NOMO-1 treated with dmso at 0.1 percent for 144 hours (cell line): Measurements from ENCODE around the gene ST3GAL6.
A peak's percentile ranks its signal among the peaks of the same experiment; 100 is the strongest.

Experiments used
- DNase-seq: peaks from one replicate; lab custom pipeline; 2025; ENCODE audit not compliant: unreplicated experiment; lab: John Stamatoyannopoulos, UW

ST3GAL6 gene

GRCh38 chr3:98739266-98739665 lies 23.9 kb upstream of the ST3GAL6 start:
- DNase-seq = no peak

GRCh38 chr3:98740324-98740723 lies 22.8 kb upstream of the ST3GAL6 start:
- DNase-seq = no peak

DNA sequence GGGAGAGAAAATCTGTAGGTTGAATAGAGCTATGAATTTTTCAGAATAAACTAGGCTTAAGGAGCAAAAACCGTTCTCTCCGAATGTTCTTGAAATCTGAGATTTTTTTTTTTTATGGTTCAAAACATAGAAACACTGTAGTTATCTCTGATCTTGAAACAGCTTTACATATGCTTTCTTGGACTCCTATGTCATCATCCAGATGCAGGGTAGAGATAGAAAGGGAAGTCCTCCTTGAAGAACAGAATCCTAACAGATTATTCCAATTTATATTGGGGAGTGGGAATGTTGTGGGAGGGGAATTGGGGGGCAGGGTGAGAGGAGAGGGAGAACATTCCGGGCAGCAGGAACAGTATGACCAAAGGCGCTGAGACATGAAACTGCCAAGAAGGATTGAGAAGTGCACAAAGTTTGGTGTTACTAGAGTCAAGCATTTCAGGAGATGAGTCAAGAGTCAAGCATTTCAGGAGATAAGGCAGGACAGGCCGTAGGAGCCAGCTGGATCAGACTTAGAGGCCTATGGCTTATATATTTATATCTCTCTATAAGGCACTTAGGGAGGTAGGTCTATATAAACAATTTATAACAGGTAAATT lies 21.9 kb upstream of the ST3GAL6 start:
- no peak for DNase-seq

DNA sequence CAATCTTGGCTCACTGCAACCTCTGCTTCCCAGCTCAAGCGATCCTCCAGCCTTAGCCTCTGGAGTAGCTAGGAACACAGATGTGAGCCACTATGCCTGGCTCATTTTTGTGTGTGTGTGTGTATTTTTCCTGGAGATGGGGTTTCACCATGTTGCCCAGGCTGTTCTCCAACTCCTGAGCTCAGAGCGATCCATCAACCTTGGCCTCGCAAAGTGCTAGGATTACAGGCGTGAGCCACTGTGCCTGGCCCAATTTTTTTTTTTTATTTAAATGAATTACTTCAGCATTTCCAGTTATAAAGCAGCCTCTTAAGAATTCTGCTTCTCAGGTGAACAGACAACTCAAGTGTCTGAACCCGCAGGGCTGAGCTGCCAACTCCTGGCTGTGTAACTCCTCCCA lies 20.1 kb upstream of the ST3GAL6 start:
- no peak for DNase-seq

DNA sequence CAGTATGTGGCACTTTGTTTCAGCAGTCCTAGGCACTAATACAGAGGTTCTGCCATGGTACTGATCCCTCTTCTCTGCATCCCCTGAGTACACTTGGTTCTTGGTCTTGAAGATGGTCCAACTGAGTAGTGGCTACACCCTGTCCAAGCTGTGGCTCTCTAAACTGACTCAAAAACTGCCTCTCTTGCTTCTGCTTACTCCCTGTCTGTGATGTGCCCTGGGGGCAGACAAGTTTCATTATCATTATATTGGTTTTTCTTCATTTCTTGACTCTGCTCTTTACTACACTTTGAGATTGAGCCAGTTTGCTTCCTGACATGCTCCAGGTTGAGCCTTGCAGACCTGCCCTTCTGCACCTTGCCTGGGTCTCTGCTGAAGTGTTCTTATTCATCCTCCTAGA lies 18.9 kb upstream of the ST3GAL6 start:
- no peak for DNase-seq

GRCh38 chr3:98745718-98746117 lies 17.4 kb upstream of the ST3GAL6 start:
- DNase-seq = no peak

GRCh38 chr3:98746122-98746521 lies 17.0 kb upstream of the ST3GAL6 start:
- DNase-seq = no peak

DNA sequence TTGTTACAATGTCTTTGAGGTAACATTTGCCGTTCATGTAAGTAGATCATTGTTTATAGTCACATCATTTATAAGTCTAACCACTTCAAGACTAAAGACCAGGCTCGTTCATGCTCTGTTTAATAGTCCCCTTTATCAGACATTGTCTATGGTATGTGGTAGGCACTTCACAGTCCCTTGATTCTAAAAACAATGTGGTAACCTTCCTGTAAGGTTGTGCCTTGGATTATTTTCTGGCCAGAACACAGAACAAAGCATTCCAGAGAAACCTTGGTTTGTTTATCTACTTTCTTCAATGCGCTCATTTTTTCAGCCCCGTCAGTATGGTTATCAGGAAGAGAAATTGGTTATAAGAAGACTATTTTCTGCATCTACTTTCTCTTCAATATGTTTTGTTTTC lies 16.3 kb upstream of the ST3GAL6 start:
- DNase-seq = no peak

DNA sequence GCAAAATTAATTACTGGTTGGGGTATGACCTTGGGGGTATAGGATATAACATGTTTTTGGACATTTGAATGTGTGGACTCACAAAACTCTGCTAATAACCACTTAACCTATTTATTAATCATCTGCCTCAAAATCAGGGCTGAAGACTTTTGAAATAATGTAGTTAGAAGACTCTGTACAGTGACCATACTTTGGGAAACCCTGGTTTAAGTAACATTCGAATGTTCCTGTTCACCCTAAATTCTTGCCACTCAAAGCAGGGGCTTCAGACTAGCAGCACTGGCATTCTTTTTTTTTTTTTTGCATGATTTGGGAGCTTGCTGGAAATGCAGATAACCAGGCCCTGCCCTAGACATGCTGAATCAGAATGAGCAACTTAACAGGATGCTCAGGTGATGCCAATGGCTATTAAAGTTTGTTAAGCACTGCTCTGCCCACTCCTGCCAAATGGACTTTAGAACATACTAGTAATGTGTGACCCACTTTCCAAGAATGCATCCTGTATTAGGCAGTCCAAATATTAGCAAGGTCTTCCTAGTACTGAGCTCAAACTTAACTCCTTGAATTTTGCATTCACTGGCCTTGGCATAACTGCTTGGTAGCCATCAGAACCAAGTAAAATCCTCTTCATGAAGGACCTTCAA lies 12.7 kb upstream of the ST3GAL6 start:
- no peak for DNase-seq

DNA sequence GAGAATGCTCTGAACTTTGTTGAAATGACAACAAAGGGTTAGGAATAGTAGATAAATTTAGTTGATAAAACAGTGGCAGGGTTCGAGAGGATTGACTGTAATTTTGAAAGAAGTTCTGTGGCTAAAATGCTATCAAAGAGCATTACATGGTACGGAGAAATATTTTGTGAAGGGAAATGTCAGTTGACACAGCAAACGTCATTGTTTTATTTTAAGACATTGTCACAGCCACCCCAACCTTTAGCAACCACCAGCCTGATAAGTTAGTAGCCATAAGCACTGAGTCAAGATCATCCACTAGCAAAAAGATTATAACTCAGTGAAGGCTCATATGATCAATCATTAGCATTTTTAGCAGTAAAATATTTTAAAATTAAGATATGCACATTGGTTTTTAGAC lies 8.7 kb upstream of the ST3GAL6 start:
- no peak for DNase-seq

GRCh38 chr3:98755601-98756000 lies 7.5 kb upstream of the ST3GAL6 start:
- no peak for DNase-seq

DNA sequence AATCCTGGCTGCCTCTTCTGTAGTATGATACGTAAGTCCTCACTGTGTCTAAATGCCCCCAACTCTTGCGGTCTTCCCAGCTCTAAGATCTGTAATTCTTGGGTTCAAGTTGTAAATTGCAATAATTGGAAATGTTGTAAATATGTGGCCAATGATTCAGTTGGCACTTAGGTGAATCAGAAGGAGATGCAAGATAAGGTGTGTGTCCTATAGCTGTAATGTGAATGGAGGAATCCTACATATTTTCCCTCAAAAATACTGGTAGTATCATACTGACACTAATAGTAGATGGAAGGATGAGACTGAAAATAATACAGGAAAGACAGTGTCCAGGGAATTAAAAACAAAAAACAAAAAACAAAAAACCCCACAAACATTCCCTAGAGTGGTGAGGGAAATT lies 3.5 kb upstream of the ST3GAL6 start:
- no peak for DNase-seq

DNA sequence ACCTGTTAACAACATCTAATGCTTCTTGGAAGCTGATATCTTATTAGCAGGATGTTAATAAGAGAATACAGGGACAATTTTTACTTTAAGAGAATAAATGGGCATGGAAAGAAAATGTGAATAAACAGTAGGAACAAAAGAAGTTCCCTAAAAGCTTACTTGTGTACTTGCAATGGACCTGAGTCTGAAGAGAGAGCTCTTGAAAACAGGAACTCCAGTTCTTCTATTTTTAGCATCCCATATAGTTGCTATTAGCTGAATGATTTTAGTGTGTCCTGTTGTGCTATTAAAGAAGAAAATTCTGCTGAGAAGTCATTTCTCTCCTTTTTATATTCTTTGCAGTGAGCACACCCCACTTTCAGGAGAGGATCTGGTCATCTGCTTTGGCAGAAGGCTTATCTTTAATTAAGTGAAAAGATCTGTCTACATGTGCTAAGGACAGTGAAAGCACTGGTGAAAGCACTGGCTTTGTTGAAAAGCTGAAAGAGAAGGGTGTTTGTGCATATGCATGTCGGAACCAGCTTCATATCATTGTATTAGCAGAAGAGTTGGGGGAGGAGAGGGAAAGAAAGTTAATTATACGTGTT lies 1.4 kb upstream of the ST3GAL6 start:
- DNase-seq = peak; percentile 62

DNA sequence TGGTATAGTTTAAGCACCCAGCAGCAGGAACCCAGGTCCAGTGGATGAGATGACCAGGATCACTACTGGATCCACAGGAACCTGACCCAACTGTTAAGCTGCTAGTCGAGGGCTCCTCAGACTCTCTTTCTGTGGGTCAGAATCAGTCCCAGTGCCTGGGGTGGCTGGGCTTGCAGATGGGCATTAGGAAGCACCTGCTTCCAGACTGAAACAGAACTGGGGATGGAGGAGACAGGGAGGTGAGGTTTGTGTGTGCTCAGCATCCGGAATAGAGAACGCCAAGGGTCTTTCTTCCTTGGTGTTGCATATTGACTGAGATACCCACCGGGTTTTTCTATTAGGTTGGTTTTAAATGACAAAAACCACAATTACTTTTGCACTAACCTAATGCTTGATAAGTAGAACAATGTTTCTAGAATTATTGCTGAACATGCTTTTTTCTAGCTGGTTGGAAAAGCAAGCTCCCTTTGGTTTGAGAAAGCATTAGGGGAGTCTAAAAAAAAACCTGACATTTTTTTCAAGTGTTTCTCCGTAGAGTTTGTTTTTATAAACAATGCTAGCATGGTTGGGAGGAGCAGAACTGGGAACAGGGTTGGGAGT lies 779 bp downstream of the ST3GAL6 start:
- DNase-seq = no peak

DNA sequence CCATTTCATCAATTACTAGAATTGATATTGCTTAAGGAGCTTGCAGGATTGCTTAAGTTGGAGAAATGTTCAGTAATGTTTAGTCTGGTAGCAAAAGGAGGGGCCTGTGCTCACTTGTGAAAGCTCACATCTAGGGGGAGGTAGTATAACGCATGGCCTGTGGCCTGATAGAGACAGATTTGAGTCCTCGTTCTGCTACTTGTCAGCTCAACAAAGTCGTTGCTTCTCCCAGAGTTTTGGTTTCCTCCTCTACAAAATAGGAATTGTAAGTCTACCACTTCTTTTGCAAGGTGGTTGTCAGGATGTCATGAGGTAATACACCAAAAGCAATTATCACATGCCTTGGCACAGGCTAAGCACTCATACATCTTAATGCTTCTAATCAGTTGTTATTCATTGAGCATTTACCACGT lies 1.3 kb downstream of the ST3GAL6 start:
- DNase-seq = peak; percentile 75

DNA sequence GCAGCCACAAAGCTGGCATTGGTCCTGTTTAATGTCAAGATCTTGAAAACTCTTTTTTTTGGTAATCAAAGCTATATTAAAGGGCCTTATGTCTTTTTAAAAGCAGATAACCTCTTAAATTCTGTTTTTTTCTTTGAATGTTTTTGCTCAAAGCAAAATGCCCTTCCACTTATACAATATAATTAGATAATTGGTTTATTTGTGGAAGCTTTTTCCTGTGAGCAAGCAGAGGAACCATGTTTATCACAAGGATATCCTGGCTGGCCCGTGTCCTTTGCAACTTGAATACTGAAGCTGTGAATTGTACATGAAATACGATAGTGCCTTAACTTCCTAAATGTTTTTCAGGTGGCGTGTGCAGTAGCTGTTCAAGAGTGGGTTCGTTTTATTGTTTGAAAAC lies 2.6 kb downstream of the ST3GAL6 start:
- DNase-seq = no peak

DNA sequence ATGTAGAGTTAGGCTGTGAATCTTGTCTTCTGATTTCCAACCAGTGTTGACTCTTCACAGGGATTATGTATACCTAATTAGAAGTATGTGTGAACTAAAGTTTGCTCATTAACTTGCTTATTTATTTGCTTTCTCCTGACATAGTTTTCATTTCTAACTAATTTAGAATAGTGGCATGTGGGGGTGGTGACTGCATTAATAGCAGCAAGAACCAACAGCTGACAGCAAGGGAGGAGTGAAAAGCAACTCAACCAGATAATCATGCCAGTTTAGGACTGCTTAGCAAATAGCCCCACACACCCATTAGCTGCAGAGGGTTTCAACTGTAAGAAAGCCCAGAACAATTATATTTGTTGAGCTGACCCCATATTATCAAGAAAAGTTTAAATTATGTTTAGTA lies 3.8 kb downstream of the ST3GAL6 start:
- DNase-seq = no peak

DNA sequence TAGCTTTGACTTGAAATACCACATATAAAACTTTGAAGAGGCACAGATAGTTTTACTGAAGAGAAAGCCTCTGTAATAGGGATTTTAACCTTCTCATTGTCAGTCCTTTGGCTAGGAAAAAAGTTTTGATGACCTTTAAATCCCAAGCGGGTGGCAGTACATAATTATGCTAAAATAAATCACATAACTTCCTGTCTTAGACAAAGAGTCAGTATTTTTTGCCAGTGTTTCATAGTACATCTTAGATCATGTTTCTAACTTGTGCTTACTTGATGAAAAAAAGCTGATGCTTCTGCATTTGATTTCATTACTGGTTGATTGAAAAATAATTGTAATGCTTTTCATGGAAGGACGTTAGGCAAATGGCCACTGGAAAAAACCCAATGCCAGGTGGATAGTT lies 5.8 kb downstream of the ST3GAL6 start:
- DNase-seq = no peak

DNA sequence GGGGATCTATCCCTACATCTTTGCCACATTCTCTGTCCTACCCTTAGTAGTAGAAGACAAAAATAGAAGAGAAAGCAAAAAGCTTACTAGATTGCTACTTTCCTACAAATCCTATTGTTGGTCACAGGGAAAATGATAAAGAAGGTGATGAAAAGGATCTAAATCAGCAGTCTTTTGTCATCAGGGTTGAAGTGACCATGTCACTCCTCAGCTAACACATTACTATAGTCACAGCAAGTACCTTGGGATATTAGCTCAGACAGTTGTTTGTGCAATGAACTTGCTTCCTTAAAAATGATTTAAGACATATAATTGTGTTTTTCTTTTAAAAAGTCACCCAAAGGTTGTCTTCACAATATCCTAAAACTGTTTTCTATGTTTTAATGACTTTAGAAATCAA lies 6.3 kb downstream of the ST3GAL6 start:
- DNase-seq = peak; percentile 7

- no peak for DNase-seq
Observed at GRCh38 chr3:98770261-98771039, 7.3 kb downstream of the ST3GAL6 start.

GRCh38 chr3:98772022-98772421 lies 8.9 kb downstream of the ST3GAL6 start:
- no peak for DNase-seq
